Muscle layer of colon (tissue), 2 donors: Measurements from ENCODE around the gene GCSAML.

ENCODE experiments used
- H3K27ac ChIP-seq: one replicate; pipeline ENCODE4 v1.7.0; 2013; ENCODE audit warnings: low read depth, mild to moderate bottlenecking, low read length, moderate library complexity
- H3K27me3 ChIP-seq, 2 donors: one replicate each; pipeline ENCODE4 v1.7.0; 2013; ENCODE audit warnings: low read length in 2 of 2, mild to moderate bottlenecking in 2 of 2; ENCODE audit not compliant: insufficient read depth in 2 of 2, control insufficient read depth in 1 of 2
- H3K36me3 ChIP-seq: one replicate; pipeline ENCODE4 v1.7.0; 2013; ENCODE audit warnings: mild to moderate bottlenecking, low read length; ENCODE audit not compliant: insufficient read depth
- H3K4me1 ChIP-seq: one replicate; pipeline ENCODE4 v1.7.0; 2013; ENCODE audit warnings: mild to moderate bottlenecking, low read length; ENCODE audit not compliant: insufficient read depth
- H3K4me3 ChIP-seq, 2 donors: one replicate each; pipeline ENCODE4 v1.7.0; 2013; ENCODE audit warnings: low read length in 2 of 2, low read depth in 1 of 2, mild to moderate bottlenecking in 1 of 2, moderate library complexity in 1 of 2
- H3K9ac ChIP-seq: one replicate; pipeline ENCODE4 v1.7.0; 2013; ENCODE audit warnings: low read length
- H3K9me3 ChIP-seq: one replicate; pipeline ENCODE4 v1.7.0; 2013; ENCODE audit warnings: mild to moderate bottlenecking, low read length
- donor health status: abdominal sarcoma.
- donor health status: Adenocarcinoma of cecum.

The GCSAML gene

DNA sequence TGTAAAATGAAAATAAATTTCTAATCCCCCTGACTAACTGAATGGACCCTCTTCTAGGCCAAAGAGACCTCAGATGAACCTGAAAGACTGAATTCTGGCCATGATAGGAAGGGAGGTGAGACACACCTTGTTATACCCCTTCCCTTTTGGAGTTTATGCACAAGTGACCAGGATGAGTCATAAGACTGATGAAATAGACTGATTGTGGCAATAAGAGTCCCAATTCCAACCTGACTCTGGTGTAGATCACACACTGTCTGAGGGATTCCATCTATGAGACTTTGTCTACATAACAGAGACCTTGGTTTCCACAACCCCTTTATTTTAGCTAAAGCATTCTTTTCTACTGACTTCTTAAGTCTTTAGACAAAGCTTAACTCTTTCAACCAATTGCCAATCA is 25.7 kb downstream of the GCSAML start:
- Histone ChIP-seq H3K27ac (no peak overlapping the region), H3K36me3 (no peaks in the 10 kb centered on the region), H3K27me3 (no peaks in the 10 kb centered on the region), H3K4me1 (no peaks in the 10 kb centered on the region), H3K9ac (no peak overlapping the region), H3K4me3 (no peak overlapping the region), H3K9me3 (no peaks in the 10 kb centered on the region)

- Histone ChIP-seq H3K27me3 (no peaks in the 10 kb centered on the region), H3K36me3 (no peaks in the 10 kb centered on the region), H3K4me3 (no peak overlapping the region), H3K9ac (no peak overlapping the region), H3K9me3 (no peaks in the 10 kb centered on the region), H3K27ac (no peak overlapping the region), H3K4me1 (no peaks in the 10 kb centered on the region)
These were observed 27.6 kb downstream of the GCSAML start for GRCh38 chr1:247576514-247576913.

DNA sequence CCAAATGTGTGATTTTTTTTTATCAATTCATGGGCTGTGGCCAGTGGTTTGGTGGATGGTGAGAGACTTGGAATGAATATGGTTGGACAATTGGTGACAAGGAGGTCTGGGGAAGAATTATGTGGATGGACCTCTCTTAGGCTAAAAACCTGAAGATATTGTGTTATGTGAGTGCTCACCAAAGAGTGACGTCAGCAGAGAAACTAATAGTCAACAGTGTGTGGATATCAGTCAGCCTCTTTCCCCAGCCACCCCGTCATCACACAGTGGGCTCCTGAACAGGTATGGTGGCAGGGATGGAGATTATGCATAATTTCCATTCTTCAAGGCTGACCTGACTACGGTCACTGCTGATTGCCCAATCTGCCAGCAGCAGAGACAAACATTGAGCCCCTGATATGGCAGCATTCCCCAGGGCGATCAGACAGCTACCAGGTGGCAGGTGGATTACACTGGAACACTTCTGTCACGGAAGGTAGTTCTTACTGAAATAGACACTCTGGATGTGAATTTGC is 30.1 kb downstream of the GCSAML start:
- H3K27me3 ChIP-seq: no peaks in the 10 kb centered on the region
- H3K9ac ChIP-seq: no peak overlapping the region
- H3K27ac ChIP-seq: no peak overlapping the region
- H3K9me3 ChIP-seq: no peaks in the 10 kb centered on the region
- H3K4me1 ChIP-seq: no peaks in the 10 kb centered on the region
- no peak overlapping the region for H3K4me3 ChIP-seq
- H3K36me3 ChIP-seq: no peaks in the 10 kb centered on the region

DNA sequence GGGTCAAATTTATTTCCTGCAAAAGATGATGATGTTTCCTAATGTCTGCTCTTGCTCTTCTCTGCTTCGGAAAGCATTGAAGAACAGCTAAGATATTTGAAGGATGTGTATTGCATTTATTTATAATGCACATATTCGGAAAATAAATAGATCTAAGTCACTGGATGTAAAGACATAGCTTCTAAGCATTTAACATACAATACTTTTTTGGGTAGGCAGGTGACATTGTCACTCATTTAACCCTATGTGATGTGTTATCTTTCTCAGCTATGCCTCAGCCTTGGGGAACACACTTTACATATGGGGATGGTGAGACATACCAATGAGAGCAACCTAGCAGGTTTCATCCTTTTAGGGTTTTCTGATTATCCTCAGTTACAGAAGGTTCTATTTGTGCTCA is 39.1 kb downstream of the GCSAML start, which contains the start of gene OR2G2:
Gene OR2G2 (plus strand): TSS at position 301 of the 400 bp plus-strand sequence. CDS start 0 bp downstream, at position 301.
- Histone ChIP-seq H3K9me3 (no peaks in the 10 kb centered on the region), H3K27me3 (no peaks in the 10 kb centered on the region), H3K4me3 (no peak within 1 kb of the TSS), H3K9ac (no peak within 1 kb of the TSS), H3K27ac (no peak within 1 kb of the TSS), H3K36me3 (no peaks in the 10 kb centered on the region), H3K4me1 (no peaks in the 10 kb centered on the region)

GRCh38 chr1:247605286-247605685 is 56.4 kb downstream of the GCSAML start, which contains the start of gene OR2G3:
Gene OR2G3, plus strand, starts transcription at chr1:247605586. Its CDS starts 0 bp downstream, at chr1:247605586.
- H3K27me3 ChIP-seq: no peaks in the 10 kb centered on the region
- no peak within 1 kb of the TSS for H3K9ac ChIP-seq
- H3K4me3 ChIP-seq: no peak within 1 kb of the TSS
- no peaks in the 10 kb centered on the region for H3K36me3 ChIP-seq
- H3K27ac ChIP-seq: no peak within 1 kb of the TSS
- no peaks in the 10 kb centered on the region for H3K9me3 ChIP-seq
- no peaks in the 10 kb centered on the region for H3K4me1 ChIP-seq

GRCh38 chr1:247613405-247613804 is 64.5 kb downstream of the GCSAML start:
- Histone ChIP-seq H3K4me1 (no peaks in the 10 kb centered on the region), H3K27me3 (no peaks in the 10 kb centered on the region), H3K36me3 (no peaks in the 10 kb centered on the region), H3K27ac (no peak overlapping the region), H3K9me3 (no peaks in the 10 kb centered on the region), H3K4me3 (no peak overlapping the region), H3K9ac (no peak overlapping the region)

GRCh38 chr1:247614625-247615024 is 65.7 kb downstream of the GCSAML start:
- H3K4me3 ChIP-seq: no peak overlapping the region
- H3K4me1 ChIP-seq: no peaks in the 10 kb centered on the region
- no peak overlapping the region for H3K27ac ChIP-seq
- no peaks in the 10 kb centered on the region for H3K27me3 ChIP-seq
- H3K9ac ChIP-seq: no peak overlapping the region
- H3K9me3 ChIP-seq: no peaks in the 10 kb centered on the region
- no peaks in the 10 kb centered on the region for H3K36me3 ChIP-seq
